Kidney epithelial cell (primary cell): ENCODE measurements around the gene EXT2. TPM values are rescaled to one million over a fixed set of nuclear protein-coding genes. Genes with fewer than 3 reads are reported as not detected.

Experiments
- DNase-seq: peaks from one replicate; pipeline ENCODE4 v3.0.0-alpha.2; 2010; ENCODE audit warnings: low read depth
- H3K27me3 ChIP-seq: 2 replicates; pipeline ENCODE4 v1.6.0; 2011; ENCODE audit warnings: low read length; ENCODE audit not compliant: control insufficient read depth, insufficient read depth
- H3K36me3 ChIP-seq: 2 replicates; pipeline ENCODE4 v1.5.1; 2011; ENCODE audit warnings: low read length; ENCODE audit not compliant: control insufficient read depth, insufficient read depth
- H3K4me3 ChIP-seq: 2 replicates; pipeline ENCODE4 v1.5.1; 2011; ENCODE audit warnings: low read depth, mild to moderate bottlenecking, control low read depth, low read length
- total RNA-seq: library from RNA; depleted of rRNA; stranded (reverse); fragments of >200 nt; gene quantifications from 2 replicates; pipeline ENCODE4 v1.2.3, GENCODE V29; 2015
- TF ChIP-seq, protein P1 (sequence below): IDR thresholded peaks from 2 replicates; pipeline ENCODE4 v1.5.1; 2011; ENCODE audit warnings: mild to moderate bottlenecking, moderate library complexity, low read length, control low read depth, inconsistent platforms; ENCODE audit not compliant: insufficient read depth, poor library complexity, severe bottlenecking

The EXT2 gene
- total RNA-seq, 1 donor from 2014 or later = 83.5 TPM

GRCh38 chr11:44162004-44162403 lies 66.5 kb downstream of the EXT2 start:
- Histone ChIP-seq H3K4me3 (no peak overlapping the region), H3K36me3 (peaks cover 1% of the 10 kb centered on the region), H3K27me3 (no peaks in the 10 kb centered on the region)
- TF ChIP-seq, protein P1, sequence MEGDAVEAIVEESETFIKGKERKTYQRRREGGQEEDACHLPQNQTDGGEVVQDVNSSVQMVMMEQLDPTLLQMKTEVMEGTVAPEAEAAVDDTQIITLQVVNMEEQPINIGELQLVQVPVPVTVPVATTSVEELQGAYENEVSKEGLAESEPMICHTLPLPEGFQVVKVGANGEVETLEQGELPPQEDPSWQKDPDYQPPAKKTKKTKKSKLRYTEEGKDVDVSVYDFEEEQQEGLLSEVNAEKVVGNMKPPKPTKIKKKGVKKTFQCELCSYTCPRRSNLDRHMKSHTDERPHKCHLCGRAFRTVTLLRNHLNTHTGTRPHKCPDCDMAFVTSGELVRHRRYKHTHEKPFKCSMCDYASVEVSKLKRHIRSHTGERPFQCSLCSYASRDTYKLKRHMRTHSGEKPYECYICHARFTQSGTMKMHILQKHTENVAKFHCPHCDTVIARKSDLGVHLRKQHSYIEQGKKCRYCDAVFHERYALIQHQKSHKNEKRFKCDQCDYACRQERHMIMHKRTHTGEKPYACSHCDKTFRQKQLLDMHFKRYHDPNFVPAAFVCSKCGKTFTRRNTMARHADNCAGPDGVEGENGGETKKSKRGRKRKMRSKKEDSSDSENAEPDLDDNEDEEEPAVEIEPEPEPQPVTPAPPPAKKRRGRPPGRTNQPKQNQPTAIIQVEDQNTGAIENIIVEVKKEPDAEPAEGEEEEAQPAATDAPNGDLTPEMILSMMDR = no peak
- DNase-seq = no peak

GRCh38 chr11:44162662-44163061 lies 67.2 kb downstream of the EXT2 start:
- no peak for DNase-seq
- TF ChIP-seq, protein P1 = no peak
- Histone ChIP-seq H3K4me3 (no peak overlapping the region), H3K27me3 (no peaks in the 10 kb centered on the region), H3K36me3 (no peaks in the 10 kb centered on the region)

DNA sequence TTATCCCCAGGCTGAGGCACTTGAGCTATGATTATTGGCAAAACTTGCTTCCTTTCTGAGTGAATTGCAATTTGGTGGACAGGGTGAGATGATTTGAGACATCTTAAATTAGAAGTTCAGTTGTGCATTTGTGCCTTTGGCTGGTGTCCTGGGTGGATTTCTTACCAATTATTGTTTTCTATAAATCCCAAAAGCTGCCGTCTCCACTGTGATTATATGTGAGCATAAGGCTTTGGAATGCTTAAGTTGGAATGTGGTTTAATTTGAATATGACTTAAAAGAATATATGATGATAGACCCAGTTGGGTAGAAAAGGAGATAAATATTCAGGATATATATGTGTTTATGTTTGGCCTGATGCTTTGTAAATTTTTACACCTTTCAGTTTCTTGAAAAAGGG lies 70.0 kb downstream of the EXT2 start:
- Histone ChIP-seq H3K4me3 (no peak overlapping the region), H3K36me3 (no peaks in the 10 kb centered on the region), H3K27me3 (no peaks in the 10 kb centered on the region)
- DNase-seq = no peak
- TF ChIP-seq, protein P1 = no peak

DNA sequence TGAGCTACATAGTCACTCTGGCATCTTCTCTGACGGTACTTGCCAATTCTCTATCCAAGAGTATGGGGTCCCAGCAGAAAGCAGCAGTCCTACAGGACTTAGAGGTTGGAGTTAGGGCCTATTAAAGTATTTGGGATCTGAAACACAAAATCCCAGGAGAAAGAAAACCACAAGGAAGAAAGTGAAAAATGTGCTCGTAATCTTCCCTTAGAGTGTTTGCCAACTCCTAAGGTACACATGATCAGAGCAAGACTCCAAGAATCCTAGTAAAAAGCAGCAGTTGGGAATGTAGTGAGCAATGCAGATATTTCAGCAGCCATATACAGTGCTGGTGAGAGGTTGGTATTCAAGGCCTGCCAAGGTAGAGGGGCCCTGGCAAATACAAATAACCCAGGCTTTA lies 71.6 kb downstream of the EXT2 start:
- TF ChIP-seq, protein P1 = no peak
- Histone ChIP-seq H3K27me3 (no peaks in the 10 kb centered on the region), H3K36me3 (no peaks in the 10 kb centered on the region), H3K4me3 (no peak overlapping the region)
- DNase-seq = no peak

DNA sequence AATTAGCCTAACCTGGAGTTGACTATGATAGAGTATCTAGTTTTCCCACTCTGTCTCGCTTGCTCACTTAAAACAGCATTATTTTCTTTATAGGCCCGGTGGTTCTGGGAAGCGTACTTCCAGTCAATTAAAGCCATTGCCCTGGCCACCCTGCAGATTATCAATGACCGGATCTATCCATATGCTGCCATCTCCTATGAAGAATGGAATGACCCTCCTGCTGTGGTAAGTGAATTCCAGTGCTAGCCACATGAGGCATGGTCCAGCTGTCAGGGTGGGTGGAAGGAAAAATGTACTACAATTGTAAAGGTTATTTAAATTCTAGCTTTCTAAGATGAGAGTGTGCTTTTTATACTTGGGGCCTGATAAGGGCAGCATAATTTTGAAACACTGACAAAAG lies 76.0 kb downstream of the EXT2 start:
- TF ChIP-seq, protein P1 = no peak
- H3K4me3 ChIP-seq = no peak overlapping the region
- H3K36me3 ChIP-seq = no peaks in the 10 kb centered on the region
- no peak for DNase-seq
- no peaks in the 10 kb centered on the region for H3K27me3 ChIP-seq

DNA sequence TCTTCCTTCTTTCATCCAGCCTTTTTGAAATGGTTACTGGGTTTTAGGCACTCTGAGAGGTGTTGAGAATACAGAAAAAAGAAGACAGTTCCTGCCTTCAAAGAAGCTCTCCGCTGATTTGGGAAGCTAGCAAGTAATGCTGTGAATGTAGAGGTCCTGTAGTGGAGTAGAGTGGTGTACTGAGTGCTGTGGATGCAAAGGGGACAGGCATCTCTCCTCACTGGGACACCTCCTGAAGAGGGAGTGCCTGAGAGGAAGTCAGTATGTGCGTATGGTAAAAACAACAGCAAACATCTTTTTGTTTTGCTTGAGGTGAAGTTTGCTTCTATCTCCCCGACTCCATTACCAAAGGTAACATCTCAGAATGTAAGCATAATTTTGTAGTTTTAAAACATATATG lies 77.5 kb downstream of the EXT2 start:
- DNase-seq = no peak
- no peaks in the 10 kb centered on the region for H3K36me3 ChIP-seq
- H3K27me3 ChIP-seq = no peaks in the 10 kb centered on the region
- TF ChIP-seq, protein P1 = no peak
- no peak overlapping the region for H3K4me3 ChIP-seq
